HepG2 (cell line): ENCODE results near the gene ASB3.

Source experiments
- CTCF ChIP-seq: sonication (generic); formaldehyde crosslinking; IDR thresholded peaks from 2 replicates; pipeline ENCODE4 v1.5.0; 2020; ENCODE audit warnings: mild to moderate bottlenecking, missing genetic modification reagents, moderate library complexity
- GZF1 ChIP-seq: sonication (generic); formaldehyde crosslinking; IDR thresholded peaks from 2 replicates; pipeline ENCODE4 v1.5.1; 2020; ENCODE audit warnings: mild to moderate bottlenecking, missing genetic modification reagents

GRCh38 chr2:53828331-53828730, 41.6 kb upstream of the ASB3 start:
- TF ChIP-seq GZF1 (CRISPR knock-in tag), result no peak
- TF ChIP-seq CTCF, result no peak
